Naive thymus-derived CD8-positive, alpha-beta T cell (primary cell): Measurements from ENCODE around the gene JPH3. TPM values are rescaled to one million over a fixed set of nuclear protein-coding genes. Genes with fewer than 3 reads are reported as not detected.

Experiments used
- ATAC-seq, 2 donors: fragments of 150-1000 bp; cut with Tn5 transposase in 1 of 2; sonication (Bioruptor Pico), chemical (Tn5 transposase) in 1 of 2; 1 replicate in 1 of 2; 2 replicates in 1 of 2; pipeline ENCODE4 v1.10.0; 2021; ENCODE audit warnings: mild to moderate bottlenecking in 2 of 2, moderate library complexity in 2 of 2
- POLR2A ChIA-PET: fragments of 350-600 bp; sonication (Branson Sonifier 250); formaldehyde crosslinking; loops from one replicate; lab custom pipeline; 2021; ENCODE audit warnings: antibody characterized with exemption; lab: Charles Lee
- DNase-seq, 10 donors: peaks; one replicate each; pipeline versions ENCODE4 v3.0.0 to v3.0.0-alpha.2; 2020 to 2022
- H3K27ac Mint-ChIP-seq, 10 donors: one replicate each; pipeline ENCODE4 v1.8.0; 2020 to 2022; ENCODE audit warnings: mild to moderate bottlenecking in 10 of 10, mixed read lengths in 10 of 10, moderate library complexity in 4 of 10, inconsistent platforms in 1 of 10
- H3K27me3 Mint-ChIP-seq, 5 donors: one replicate each; pipeline ENCODE4 v1.8.0; 2021 to 2022; ENCODE audit warnings: mixed read lengths in 5 of 5
- H3K36me3 Mint-ChIP-seq, 3 donors: one replicate each; pipeline ENCODE4 v1.8.0; 2020 to 2022; ENCODE audit warnings: mixed read lengths in 3 of 3, mild to moderate bottlenecking in 2 of 3, inconsistent platforms in 1 of 3
- H3K4me1 Mint-ChIP-seq, 4 donors: one replicate each; pipeline ENCODE4 v1.8.0; 2021 to 2022; ENCODE audit warnings: mixed read lengths in 4 of 4
- H3K4me3 Mint-ChIP-seq, 10 donors: one replicate each; pipeline ENCODE4 v1.8.0; 2020 to 2022; ENCODE audit warnings: mild to moderate bottlenecking in 10 of 10, mixed read lengths in 10 of 10, moderate library complexity in 6 of 10, inconsistent platforms in 1 of 10
- H3K9me3 Mint-ChIP-seq, 9 donors: one replicate each; pipeline ENCODE4 v1.8.0; 2020 to 2022; ENCODE audit warnings: mixed read lengths in 9 of 9, mild to moderate bottlenecking in 3 of 9, inconsistent platforms in 1 of 9, moderate library complexity in 1 of 9
- polyA plus RNA-seq, 3 donors: library from polyadenylated mRNA; unstranded; fragments of 300-500 nt; fragmentation: Illumina TruSeq; gene quantifications; one replicate each; pipeline ENCODE4 v1.2.3, GENCODE V29; 2021
- total RNA-seq, 8 experiments: library from RNA in 2 of 8; stranded (reverse) in 2 of 8; gene quantifications; one replicate each; pipeline ENCODE4 v1.2.3 and lab custom pipeline; 2021 to 2026

The JPH3 gene
- total and polyA plus RNA-seq, 5 experiments from 2014 or later, result 0.08 to 0.09 TPM; not detected in 3

DNA sequence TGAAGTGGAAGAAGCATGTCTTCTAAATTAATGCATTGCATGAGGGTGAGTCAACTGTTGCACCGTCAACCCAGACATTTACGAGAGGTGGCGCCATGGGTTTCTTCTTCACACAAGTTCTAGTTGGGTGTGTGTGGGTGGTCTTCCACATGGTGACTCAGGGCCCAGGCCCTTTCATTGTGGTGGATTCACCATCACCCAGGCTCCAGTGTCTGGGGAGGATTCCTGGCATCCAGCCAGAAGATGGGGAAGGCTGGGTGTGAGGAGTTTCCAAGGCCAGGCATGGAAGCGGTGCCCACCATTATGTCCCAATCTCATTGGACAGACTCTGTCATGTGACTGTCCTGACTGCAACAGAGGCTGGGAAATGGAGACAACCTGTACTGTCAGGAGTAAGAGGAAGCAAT, 21.4 kb upstream of the JPH3 start:
- POLR2A ChIA-PET, result no interaction called here
- Mint-ChIP-seq H3K27me3 (peaks cover 16 to 73% (median 31%) of the 10 kb centered on the region in 5 donors), H3K9me3 (no peaks in the 10 kb centered on the region), H3K4me1 (no peaks in the 10 kb centered on the region), H3K4me3 (no peak overlapping the region), H3K36me3 (no peaks in the 10 kb centered on the region), H3K27ac (no peak overlapping the region)
- no peak for ATAC-seq
- no peak for DNase-seq

GRCh38 chr16:87581857-87582215, 20.5 kb upstream of the JPH3 start:
- no peak for ATAC-seq
- Mint-ChIP-seq H3K4me1 (no peaks in the 10 kb centered on the region), H3K36me3 (no peaks in the 10 kb centered on the region), H3K27me3 (peaks cover 17 to 74% (median 33%) of the 10 kb centered on the region in 5 donors), H3K9me3 (no peaks in the 10 kb centered on the region), H3K4me3 (no peak overlapping the region), H3K27ac (no peak overlapping the region)
- POLR2A ChIA-PET, result interaction anchor here (0.7 kb wide), 1 partner anchor 35 kb away, joined by 3 read pairs; no protein-coding TSS in a partner anchor
- DNase-seq, result no peak

DNA sequence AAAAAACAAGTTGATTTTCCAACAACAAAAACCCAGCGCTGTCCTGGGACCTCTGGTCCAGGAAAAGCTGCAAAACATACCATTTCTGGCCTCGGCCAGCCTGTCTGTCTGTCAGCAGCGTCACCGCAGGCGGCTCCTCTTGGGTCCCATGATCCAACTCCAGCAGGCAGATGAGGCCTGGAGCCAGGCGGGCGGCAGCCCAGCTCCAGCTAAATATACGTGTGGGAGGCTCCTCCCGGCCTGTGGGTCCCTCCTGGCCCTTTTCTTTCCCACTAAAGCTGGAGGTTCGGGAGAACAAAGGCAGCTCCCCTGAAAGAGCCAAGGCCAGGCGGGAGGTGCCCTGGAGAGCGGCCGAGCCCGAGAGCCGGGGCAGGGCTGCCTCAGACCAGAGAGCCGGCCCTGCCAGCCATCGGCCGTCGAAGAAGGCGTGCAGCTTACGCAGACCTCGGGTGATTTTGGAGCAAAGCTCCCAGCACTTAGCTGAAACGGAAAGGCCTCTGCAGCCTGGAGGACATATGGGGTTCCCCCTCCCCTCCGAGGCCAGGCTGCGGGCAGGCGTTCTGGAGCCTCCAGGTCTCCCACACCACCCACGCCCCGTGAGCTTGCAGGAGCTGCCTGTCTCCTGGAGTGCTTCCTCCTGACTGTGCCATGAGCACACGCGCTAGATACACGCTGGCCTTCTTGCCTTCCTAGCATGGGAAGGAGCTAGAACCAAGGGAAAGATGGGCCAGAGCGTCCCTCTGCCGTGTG, 19.9 kb upstream of the JPH3 start:
- Mint-ChIP-seq H3K9me3 (no peaks in the 10 kb centered on the region), H3K27ac (no peak overlapping the region), H3K4me1 (no peaks in the 10 kb centered on the region), H3K4me3 (peak overlapping the region in 1 of 10 donors; percentile 40), H3K27me3 (peaks cover 17 to 71% (median 37%) of the 10 kb centered on the region in 5 donors), H3K36me3 (no peaks in the 10 kb centered on the region)
- DNase-seq, result peak in 1 of 10 donors; percentile 47
- no peak for ATAC-seq
- POLR2A ChIA-PET, result no interaction called here

GRCh38 chr16:87582966-87583325, 19.4 kb upstream of the JPH3 start:
- Mint-ChIP-seq H3K4me3 (peak overlapping the region in 1 of 10 donors; percentile 40), H3K27ac (no peak overlapping the region), H3K9me3 (no peaks in the 10 kb centered on the region), H3K36me3 (no peaks in the 10 kb centered on the region), H3K4me1 (no peaks in the 10 kb centered on the region), H3K27me3 (peaks cover 17 to 71% (median 38%) of the 10 kb centered on the region in 5 donors)
- POLR2A ChIA-PET, result no interaction called here
- ATAC-seq, result no peak
- no peak for DNase-seq

DNA sequence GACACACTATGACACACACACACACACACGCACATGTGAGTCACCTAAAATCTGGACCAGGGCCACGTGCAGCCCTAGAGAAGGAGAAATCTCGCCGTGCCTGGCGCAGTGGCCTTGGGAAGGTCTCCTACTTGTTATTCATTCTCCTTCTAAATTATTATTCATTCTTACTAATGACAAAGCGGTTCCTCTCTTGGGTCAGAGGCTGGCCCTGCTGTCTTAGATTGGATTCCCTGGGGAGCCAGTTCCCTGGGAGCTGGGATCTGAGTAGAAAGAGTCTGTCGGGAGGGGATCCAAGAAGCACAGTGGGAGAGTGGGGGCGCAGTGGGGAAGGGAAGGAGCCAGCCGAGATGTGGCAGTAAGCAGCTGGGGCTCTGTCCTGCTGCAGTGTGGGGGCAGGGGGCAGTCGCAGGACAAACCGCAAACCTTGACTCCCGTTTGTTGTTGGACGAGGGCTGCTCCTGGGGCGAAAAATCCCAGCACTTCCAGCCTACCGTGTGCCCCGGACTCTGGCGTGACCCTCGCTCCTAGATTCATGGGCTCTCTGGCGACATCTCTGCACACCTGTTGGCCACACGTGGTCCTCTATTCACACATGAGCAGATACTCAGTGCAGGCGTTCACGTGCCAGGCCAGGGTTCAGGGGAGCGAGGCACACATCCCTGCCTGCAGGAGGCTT, 18.7 kb upstream of the JPH3 start:
- ATAC-seq (no peak), DNase-seq (peak in 1 of 10 donors; percentile 26)
- H3K36me3 Mint-ChIP-seq, result no peaks in the 10 kb centered on the region
- peaks cover 0 to 2% (median 0%) of the 10 kb centered on the region in 4 donors for H3K4me1 Mint-ChIP-seq
- POLR2A ChIA-PET, result no interaction called here
- H3K27me3 Mint-ChIP-seq, result peaks cover 14 to 66% (median 36%) of the 10 kb centered on the region in 5 donors
- no peak overlapping the region for H3K4me3 Mint-ChIP-seq
- no peaks in the 10 kb centered on the region for H3K9me3 Mint-ChIP-seq
- no peak overlapping the region for H3K27ac Mint-ChIP-seq

DNA sequence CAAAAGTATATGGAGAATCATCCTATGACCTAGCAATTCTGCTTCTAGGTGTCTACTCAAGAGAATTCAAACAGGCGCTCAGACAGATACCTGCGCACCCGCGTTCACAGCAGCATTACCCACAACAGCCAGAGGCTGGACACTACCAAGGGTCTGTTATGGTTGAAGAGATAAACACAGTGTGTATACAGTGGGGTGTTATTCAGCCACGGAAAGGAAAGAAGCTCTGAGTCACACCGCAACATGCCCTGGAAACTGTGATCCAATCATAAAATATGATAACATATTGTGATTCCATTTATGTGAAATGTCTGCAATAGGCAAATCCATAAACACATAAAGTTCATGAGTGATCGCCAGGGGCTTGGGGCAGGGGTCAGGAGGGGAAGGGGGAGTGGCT, 18.0 kb upstream of the JPH3 start:
- no peaks in the 10 kb centered on the region for H3K36me3 Mint-ChIP-seq
- ATAC-seq, result no peak

DNA sequence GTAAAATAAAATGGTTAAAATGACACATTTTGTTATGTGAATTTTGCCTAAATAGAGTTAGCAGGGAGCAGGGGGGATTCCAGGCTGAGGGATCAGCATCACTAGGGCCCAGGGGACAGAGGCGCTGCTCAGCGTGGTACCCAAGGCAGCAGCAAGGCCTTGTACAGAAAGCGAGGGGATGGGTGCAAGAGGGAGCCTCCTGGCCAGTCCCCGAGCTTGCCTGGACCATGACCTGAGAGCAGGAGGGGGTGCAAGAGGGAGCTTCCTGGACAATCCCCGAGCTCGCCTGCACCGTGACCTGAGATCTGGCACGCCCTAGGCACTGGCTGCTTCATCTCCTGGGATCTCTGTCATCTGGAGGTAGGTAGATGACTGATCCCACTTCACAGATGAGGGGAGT, 17.3 kb upstream of the JPH3 start:
- H3K9me3 Mint-ChIP-seq, result no peaks in the 10 kb centered on the region
- peak in 1 of 10 donors; percentile 44 for DNase-seq
- ATAC-seq, result no peak
- H3K27ac Mint-ChIP-seq, result no peak overlapping the region
- POLR2A ChIA-PET, result no interaction called here
- H3K27me3 Mint-ChIP-seq, result peaks cover 9 to 65% (median 29%) of the 10 kb centered on the region in 5 donors
- H3K36me3 Mint-ChIP-seq, result no peaks in the 10 kb centered on the region
- no peak overlapping the region for H3K4me3 Mint-ChIP-seq
- peaks cover 0 to 2% (median 0%) of the 10 kb centered on the region in 4 donors for H3K4me1 Mint-ChIP-seq

More for the DNA sequence above, 18.0 kb upstream of the JPH3 start:
- DNase-seq, result no peak
- Mint-ChIP-seq H3K27me3 (peaks cover 11 to 63% (median 31%) of the 10 kb centered on the region in 5 donors), H3K4me3 (no peak overlapping the region), H3K9me3 (no peaks in the 10 kb centered on the region), H3K4me1 (peaks cover 0 to 2% (median 0%) of the 10 kb centered on the region in 4 donors), H3K27ac (no peak overlapping the region)
- POLR2A ChIA-PET, result no interaction called here

DNA sequence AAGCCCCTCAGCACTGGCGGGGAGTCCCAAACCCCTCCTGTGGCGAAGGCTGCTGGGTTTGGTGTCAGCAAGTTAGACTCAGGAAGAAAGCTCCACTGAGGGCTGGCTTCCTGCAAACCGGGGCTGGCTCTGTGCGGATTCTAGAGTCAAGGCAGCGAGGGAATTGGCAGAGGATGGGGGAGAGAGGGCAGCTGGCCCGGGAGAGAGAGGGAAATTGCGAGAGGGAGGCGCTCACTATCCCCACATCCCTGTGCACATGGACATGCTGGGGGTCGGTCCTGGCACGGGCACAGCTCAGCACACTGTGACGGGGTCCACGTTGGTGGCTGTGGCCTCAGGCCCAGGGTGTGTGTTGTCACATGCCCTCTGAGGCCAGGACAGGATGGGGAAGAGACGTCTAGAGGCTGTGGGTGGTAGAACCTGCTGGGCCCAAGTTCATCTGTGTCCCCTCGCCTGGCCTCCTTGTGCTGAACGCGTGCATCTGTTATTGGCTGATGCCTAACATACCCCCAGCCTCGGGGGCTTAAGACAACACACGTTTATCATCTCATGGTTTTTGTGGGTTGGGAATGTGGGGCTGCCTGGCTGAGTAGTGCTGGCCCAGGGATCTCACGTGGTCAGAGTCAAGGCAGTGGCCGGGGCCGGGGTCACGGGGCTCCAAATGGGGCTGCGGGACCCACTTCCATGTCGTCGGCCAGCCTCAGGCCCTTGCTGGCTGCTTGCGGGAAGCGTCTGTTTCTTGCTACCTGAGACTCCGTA, 16.7 kb upstream of the JPH3 start:
- Mint-ChIP-seq H3K27ac (no peak overlapping the region), H3K4me1 (peaks cover 0 to 2% (median 0%) of the 10 kb centered on the region in 4 donors), H3K27me3 (peaks cover 12 to 68% (median 33%) of the 10 kb centered on the region in 5 donors), H3K9me3 (no peaks in the 10 kb centered on the region), H3K4me3 (no peak overlapping the region), H3K36me3 (no peaks in the 10 kb centered on the region)
- POLR2A ChIA-PET, result no interaction called here
- ATAC-seq, result no peak
- DNase-seq, result peak in 1 of 10 donors; percentile 26

DNA sequence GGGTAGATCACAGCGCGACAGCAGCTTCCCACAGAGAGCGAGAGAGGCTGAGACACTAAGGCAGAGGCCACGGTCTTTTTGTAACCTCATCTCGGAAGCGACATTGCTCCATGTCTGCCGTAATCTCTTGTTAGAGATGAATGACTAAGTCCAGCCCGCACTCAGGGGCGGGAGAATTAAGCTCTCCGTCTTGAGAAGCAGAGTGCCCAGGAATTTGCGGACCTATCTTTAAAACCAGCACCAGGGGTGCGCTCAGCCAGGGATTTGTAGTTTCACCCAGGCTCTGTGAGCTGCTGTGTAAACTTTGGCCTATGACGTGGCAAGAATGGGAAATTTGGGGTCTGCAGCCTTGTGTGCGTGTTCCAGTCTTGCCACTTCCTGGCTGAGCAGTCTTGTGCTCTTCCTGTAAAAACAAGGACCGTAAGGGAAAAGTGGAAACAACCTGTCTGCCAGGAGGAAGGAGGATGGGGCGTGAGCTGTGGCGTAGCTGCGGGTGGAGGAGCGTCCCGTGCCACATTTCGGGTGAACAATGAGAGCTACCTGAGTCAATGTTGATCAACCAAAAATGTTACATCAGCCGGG, 16.0 kb upstream of the JPH3 start:
- DNase-seq, result peak in 1 of 10 donors; percentile 50
- Mint-ChIP-seq H3K4me3 (no peak overlapping the region), H3K36me3 (no peaks in the 10 kb centered on the region), H3K4me1 (peaks cover 0 to 2% (median 0%) of the 10 kb centered on the region in 4 donors), H3K27me3 (peaks cover 11 to 67% (median 31%) of the 10 kb centered on the region in 5 donors), H3K9me3 (no peaks in the 10 kb centered on the region), H3K27ac (peak overlapping the region in 2 of 10 donors; percentile 17 to 60)
- POLR2A ChIA-PET, result no interaction called here
- ATAC-seq, result no peak

- ATAC-seq (no peak), DNase-seq (peak in 1 of 10 donors; percentile 41)
- no peaks in the 10 kb centered on the region for H3K9me3 Mint-ChIP-seq
- peaks cover 16 to 75% (median 36%) of the 10 kb centered on the region in 5 donors for H3K27me3 Mint-ChIP-seq
- peaks cover 0 to 2% (median 0%) of the 10 kb centered on the region in 4 donors for H3K4me1 Mint-ChIP-seq
- H3K4me3 Mint-ChIP-seq, result no peak overlapping the region
- H3K36me3 Mint-ChIP-seq, result no peaks in the 10 kb centered on the region
- POLR2A ChIA-PET, result no interaction called here
- H3K27ac Mint-ChIP-seq, result no peak overlapping the region
Observed at GRCh38 chr16:87587636-87588035, 14.7 kb upstream of the JPH3 start.

DNA sequence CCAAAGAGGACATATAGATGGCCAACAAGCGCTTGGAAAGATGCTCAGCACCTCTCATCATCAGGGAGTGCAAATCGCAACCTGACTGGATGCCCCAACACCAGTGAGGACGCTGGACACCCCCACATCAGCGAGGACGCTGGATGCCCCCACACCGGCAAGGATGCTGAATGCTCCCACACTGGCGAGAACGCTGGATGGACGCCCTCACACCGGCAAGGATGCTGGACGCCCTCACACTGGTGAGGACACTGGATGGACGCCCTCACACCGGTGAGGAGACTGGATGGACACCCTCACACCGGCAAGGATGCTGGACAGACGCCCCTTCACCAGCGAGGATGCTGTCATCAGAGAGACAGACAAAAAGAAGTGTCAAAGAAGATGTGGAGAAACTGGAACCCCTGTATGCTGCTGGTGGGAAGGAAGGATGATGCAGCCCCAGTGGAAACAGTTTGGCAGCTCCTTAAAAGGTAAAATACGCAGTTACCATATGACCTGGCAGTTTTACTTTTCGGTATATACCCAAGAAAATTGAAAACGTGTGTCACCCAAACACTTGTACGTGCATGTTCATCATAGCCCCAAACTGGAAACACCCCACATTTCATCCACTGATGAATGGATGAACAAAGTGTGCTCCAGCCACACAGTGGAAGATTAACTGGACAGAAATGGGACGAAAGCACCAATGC, 10.1 kb upstream of the JPH3 start:
- POLR2A ChIA-PET, result no interaction called here
- Mint-ChIP-seq H3K36me3 (no peaks in the 10 kb centered on the region), H3K27ac (peak overlapping the region in 1 of 10 donors; percentile 7), H3K27me3 (peaks cover 16 to 53% (median 33%) of the 10 kb centered on the region in 5 donors), H3K4me1 (peaks cover 0 to 2% (median 0%) of the 10 kb centered on the region in 4 donors), H3K9me3 (no peaks in the 10 kb centered on the region), H3K4me3 (no peak overlapping the region)
- ATAC-seq (no peak), DNase-seq (no peak)

- Mint-ChIP-seq H3K27ac (no peak overlapping the region), H3K4me1 (no peaks in the 10 kb centered on the region), H3K36me3 (no peaks in the 10 kb centered on the region), H3K27me3 (peaks cover 18 to 44% (median 32%) of the 10 kb centered on the region in 5 donors), H3K4me3 (no peak overlapping the region), H3K9me3 (peaks cover 0 to 3% (median 0%) of the 10 kb centered on the region in 9 donors)
- POLR2A ChIA-PET, result no interaction called here
- ATAC-seq (no peak), DNase-seq (no peak)
Observed at GRCh38 chr16:87593710-87594258, 8.5 kb upstream of the JPH3 start.
